Measurements from ENCODE around the gene ZNF497.
A peak's percentile ranks its signal among the peaks of the same experiment; 100 is the strongest.
"Not testable (repeated sequence)": the region's sequence is repeated elsewhere in the genome, so short reads cannot be mapped to it uniquely, and the experiment has no call there.

ZNF497 gene

GRCh38 chr19:58407658-58408151, 45.2 kb upstream of the ZNF497 start:
- no peak for TF ChIP-seq BACH2 (CRISPR knock-in tag; IDR thresholded peaks at IDR 0.05; ENCODE audit: borderline replicate concordance)
- no peak for TF ChIP-seq ZFP30 (CRISPR knock-in tag; IDR thresholded peaks at IDR 0.05)
- ATAC-seq, result peak; percentile 8

DNA sequence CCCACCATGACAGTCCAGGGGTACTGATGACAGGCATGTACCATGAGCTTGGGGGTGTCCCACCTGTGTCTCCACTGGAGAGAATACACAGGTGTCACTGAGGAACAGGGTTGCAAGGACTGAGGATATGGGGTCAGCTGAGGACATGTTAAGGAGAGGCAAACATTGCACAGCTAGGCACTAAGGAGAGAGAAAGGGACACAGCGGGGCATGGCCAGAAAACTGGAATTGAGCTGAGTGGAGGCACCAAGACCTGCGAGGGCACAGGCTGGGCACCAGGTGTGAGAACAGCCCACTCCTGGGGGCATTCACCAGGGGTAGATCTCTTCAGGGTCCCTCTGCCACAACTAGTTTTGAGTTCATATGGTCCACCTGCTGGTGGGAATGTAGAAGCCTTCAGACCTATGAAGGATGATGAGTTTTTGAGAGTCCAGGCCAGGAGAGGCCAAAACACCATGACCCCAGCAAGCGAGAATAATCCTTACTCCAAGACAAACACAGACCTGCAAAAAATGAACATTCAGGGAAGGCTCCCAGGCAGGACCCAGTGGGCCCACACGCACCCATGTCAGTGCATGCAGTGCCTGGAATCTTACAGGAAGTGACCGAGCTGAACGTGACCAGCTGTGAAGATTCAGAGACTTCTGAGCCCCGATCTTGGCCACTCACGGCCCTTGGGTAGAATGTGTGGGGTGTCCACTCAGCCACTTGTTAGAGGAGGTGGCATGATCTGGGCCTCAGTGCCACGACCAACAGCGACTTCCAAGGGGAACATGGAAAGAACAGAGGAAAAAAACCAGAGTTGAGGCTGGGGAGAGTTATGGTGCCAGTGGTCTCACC, 44.5 kb upstream of the ZNF497 start:
- no peak for ATAC-seq
- TF ChIP-seq OSR1 (CRISPR knock-in tag; IDR thresholded peaks at IDR 0.05) (no peak), ZFP30 (CRISPR knock-in tag; IDR thresholded peaks at IDR 0.05) (no peak), ZNF70 (CRISPR knock-in tag; IDR thresholded peaks at IDR 0.05) (no peak), BACH2 (CRISPR knock-in tag; IDR thresholded peaks at IDR 0.05; ENCODE audit: borderline replicate concordance) (no peak), ESRRG (CRISPR knock-in tag; IDR thresholded peaks at IDR 0.05) (no peak), ISL1 (CRISPR knock-in tag; IDR thresholded peaks at IDR 0.05) (no peak), ZNF8 (CRISPR knock-in tag; IDR thresholded peaks at IDR 0.05) (no peak), PPARA (CRISPR knock-in tag; IDR thresholded peaks at IDR 0.05; ENCODE audit: borderline replicate concordance) (no peak), GLIS3 (CRISPR knock-in tag; IDR thresholded peaks at IDR 0.05) (no peak)

- not testable (repeated sequence) for ATAC-seq
These were observed 41.4 kb upstream of the ZNF497 start for GRCh38 chr19:58403920-58404478.

GRCh38 chr19:58401840-58402421, 39.4 kb upstream of the ZNF497 start:
- ATAC-seq, result no peak
- TF ChIP-seq SNAI2 (CRISPR knock-in tag; IDR thresholded peaks at IDR 0.05) (no peak), ISL1 (CRISPR knock-in tag; IDR thresholded peaks at IDR 0.05) (no peak), CSDC2 (CRISPR knock-in tag; IDR thresholded peaks at IDR 0.05) (no peak), ZFP3 (CRISPR knock-in tag; IDR thresholded peaks at IDR 0.05) (no peak), ZC3H10 (CRISPR knock-in tag; IDR thresholded peaks at IDR 0.05) (no peak), ZNF70 (CRISPR knock-in tag; IDR thresholded peaks at IDR 0.05) (no peak), ZNF565 (CRISPR knock-in tag; conservative IDR thresholded peaks at IDR 0.05; ENCODE audit: low read depth) (no peak), OSR1 (CRISPR knock-in tag; IDR thresholded peaks at IDR 0.05) (no peak)
- TF ChIP-seq, protein P1, sequence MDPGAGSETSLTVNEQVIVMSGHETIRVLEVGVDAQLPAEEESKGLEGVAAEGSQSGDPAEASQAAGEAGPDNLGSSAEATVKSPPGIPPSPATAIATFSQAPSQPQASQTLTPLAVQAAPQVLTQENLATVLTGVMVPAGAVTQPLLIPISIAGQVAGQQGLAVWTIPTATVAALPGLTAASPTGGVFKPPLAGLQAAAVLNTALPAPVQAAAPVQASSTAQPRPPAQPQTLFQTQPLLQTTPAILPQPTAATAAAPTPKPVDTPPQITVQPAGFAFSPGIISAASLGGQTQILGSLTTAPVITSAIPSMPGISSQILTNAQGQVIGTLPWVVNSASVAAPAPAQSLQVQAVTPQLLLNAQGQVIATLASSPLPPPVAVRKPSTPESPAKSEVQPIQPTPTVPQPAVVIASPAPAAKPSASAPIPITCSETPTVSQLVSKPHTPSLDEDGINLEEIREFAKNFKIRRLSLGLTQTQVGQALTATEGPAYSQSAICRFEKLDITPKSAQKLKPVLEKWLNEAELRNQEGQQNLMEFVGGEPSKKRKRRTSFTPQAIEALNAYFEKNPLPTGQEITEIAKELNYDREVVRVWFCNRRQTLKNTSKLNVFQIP (CRISPR knock-in tag; IDR thresholded peaks at IDR 0.05; ENCODE audit: borderline replicate concordance, low read depth), result no peak

- ATAC-seq, result peak; percentile 96
- TF ChIP-seq, protein P1 (CRISPR knock-in tag; IDR thresholded peaks at IDR 0.05; ENCODE audit: borderline replicate concordance, low read depth), result no peak
- no peak for TF ChIP-seq ESRRG (CRISPR knock-in tag; IDR thresholded peaks at IDR 0.05)
- TF ChIP-seq, protein P2, sequence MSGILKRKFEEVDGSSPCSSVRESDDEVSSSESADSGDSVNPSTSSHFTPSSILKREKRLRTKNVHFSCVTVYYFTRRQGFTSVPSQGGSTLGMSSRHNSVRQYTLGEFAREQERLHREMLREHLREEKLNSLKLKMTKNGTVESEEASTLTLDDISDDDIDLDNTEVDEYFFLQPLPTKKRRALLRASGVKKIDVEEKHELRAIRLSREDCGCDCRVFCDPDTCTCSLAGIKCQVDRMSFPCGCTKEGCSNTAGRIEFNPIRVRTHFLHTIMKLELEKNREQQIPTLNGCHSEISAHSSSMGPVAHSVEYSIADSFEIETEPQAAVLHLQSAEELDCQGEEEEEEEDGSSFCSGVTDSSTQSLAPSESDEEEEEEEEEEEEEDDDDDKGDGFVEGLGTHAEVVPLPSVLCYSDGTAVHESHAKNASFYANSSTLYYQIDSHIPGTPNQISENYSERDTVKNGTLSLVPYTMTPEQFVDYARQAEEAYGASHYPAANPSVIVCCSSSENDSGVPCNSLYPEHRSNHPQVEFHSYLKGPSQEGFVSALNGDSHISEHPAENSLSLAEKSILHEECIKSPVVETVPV (CRISPR knock-in tag; IDR thresholded peaks at IDR 0.05), result no peak
- no peak for TF ChIP-seq ZNF70 (CRISPR knock-in tag; IDR thresholded peaks at IDR 0.05)
- TF ChIP-seq TCF4 (CRISPR knock-in tag; IDR thresholded peaks at IDR 0.05; ENCODE audit: borderline replicate concordance), result no peak
- TF ChIP-seq PATZ1 (CRISPR knock-in tag; IDR thresholded peaks at IDR 0.05; ENCODE audit: borderline replicate concordance), result no peak
- no peak for TF ChIP-seq OSR1 (CRISPR knock-in tag; IDR thresholded peaks at IDR 0.05)
- no peak for TF ChIP-seq GLIS3 (CRISPR knock-in tag; IDR thresholded peaks at IDR 0.05)
- no peak for TF ChIP-seq RARB (CRISPR knock-in tag; IDR thresholded peaks at IDR 0.05)
- no peak for TF ChIP-seq ARNTL (CRISPR knock-in tag; IDR thresholded peaks at IDR 0.05; ENCODE audit: borderline replicate concordance, low read depth)
- no peak for TF ChIP-seq TSHZ2 (CRISPR knock-in tag; IDR thresholded peaks at IDR 0.05)
- TF ChIP-seq TOX (CRISPR knock-in tag; IDR thresholded peaks at IDR 0.05; ENCODE audit: borderline replicate concordance), result no peak
- TF ChIP-seq ZC3H10 (CRISPR knock-in tag; IDR thresholded peaks at IDR 0.05), result no peak
These were observed 38.6 kb upstream of the ZNF497 start for GRCh38 chr19:58400916-58401839.

Measured in SK-N-SH treated with all-trans-retinoic acid at 6 μM for 48 hours (cell line).